ENCODE measurements around the gene LRGUK. TPM values are rescaled to one million over a fixed set of nuclear protein-coding genes. Genes with fewer than 3 reads are reported as not detected.
"Not testable (repeated sequence)": the region's sequence is repeated elsewhere in the genome, so short reads cannot be mapped to it uniquely, and the experiment has no call there.

LRGUK gene
- total RNA-seq, 1 donor from 2014 or later, result 0.20 TPM

DNA sequence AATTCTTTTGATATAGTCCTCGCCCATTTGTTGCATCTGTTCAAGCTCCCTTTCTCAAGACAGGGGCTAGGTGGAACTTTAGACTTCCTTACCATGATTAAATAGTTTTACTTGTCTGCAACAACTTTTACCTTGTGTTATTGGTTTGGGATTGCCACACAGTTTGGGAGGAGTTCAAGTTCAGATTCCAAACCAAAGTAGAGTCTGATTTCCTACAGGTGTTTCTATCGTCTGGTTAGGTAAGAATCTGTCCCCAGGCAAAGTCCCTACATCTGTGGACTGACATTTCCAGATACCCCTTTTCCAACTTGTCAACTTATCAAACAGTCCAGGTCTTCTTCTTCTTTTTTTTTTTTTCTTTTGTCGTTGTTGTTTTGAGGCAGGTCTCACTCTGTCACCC is 93.1 kb downstream of the LRGUK start:
- no peak overlapping the region for H3K4me3 Mint-ChIP-seq (ENCODE audit: unreplicated experiment)
- TF ChIP-seq CTCF (IDR thresholded peaks at IDR 0.05), result no peak
- no peak for DNase-seq (ENCODE audit: low spot score)
- H3K36me3 Mint-ChIP-seq (ENCODE audit: low read depth), result no peaks in the 10 kb centered on the region
- H3K27ac Mint-ChIP-seq (ENCODE audit: unreplicated experiment), result no peak overlapping the region
- H3K9me3 Mint-ChIP-seq (ENCODE audit: low read depth), result no peaks in the 10 kb centered on the region
- no peaks in the 10 kb centered on the region for H3K4me1 Mint-ChIP-seq (ENCODE audit: low read depth)
- peaks cover 4% of the 10 kb centered on the region for H3K27me3 Mint-ChIP-seq (ENCODE audit: low read depth)

GRCh38 chr7:134231296-134231695 is 104.2 kb downstream of the LRGUK start:
- Mint-ChIP-seq H3K27me3 (ENCODE audit: low read depth) (peaks cover 25% of the 10 kb centered on the region), H3K9me3 (ENCODE audit: low read depth) (peaks cover 19% of the 10 kb centered on the region)
- H3K4me1 Mint-ChIP-seq (ENCODE audit: low read depth); DNase-seq (ENCODE audit: low spot score); H3K4me3 Mint-ChIP-seq (ENCODE audit: unreplicated experiment); H3K36me3 Mint-ChIP-seq (ENCODE audit: low read depth); H3K27ac Mint-ChIP-seq (ENCODE audit: unreplicated experiment): not testable (repeated sequence)

GRCh38 chr7:134234216-134234615 is 107.1 kb downstream of the LRGUK start:
- H3K4me1 Mint-ChIP-seq (ENCODE audit: low read depth), result no peaks in the 10 kb centered on the region
- H3K4me3 Mint-ChIP-seq (ENCODE audit: unreplicated experiment), result no peak overlapping the region
- peaks cover 25% of the 10 kb centered on the region for H3K9me3 Mint-ChIP-seq (ENCODE audit: low read depth)
- H3K27ac Mint-ChIP-seq (ENCODE audit: unreplicated experiment), result no peak overlapping the region
- peaks cover 25% of the 10 kb centered on the region for H3K27me3 Mint-ChIP-seq (ENCODE audit: low read depth)
- TF ChIP-seq CTCF (IDR thresholded peaks at IDR 0.05), result no peak
- no peak for DNase-seq (ENCODE audit: low spot score)
- peaks cover 3% of the 10 kb centered on the region for H3K36me3 Mint-ChIP-seq (ENCODE audit: low read depth)

DNA sequence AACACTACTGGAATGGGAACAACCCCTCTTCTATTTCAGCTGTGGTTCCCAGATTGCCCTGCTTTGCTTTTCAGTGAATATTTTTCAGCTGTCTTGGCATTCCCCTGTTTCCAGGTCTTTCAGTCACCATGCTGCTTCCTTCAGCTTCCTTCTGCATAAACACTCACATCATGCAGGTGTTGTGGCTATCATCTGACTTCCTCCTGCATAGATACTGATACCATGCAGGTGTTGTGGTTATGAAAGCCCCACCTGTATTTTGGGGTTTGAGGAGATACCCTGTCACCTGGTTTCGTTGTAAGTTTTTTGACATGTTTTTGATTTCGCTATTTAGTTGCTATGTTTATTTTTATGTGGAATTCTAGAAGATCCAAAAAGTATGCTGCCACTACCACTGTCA is 118.1 kb downstream of the LRGUK start:
- H3K27ac Mint-ChIP-seq (ENCODE audit: unreplicated experiment), result no peak overlapping the region
- H3K9me3 Mint-ChIP-seq (ENCODE audit: low read depth), result peaks cover 22% of the 10 kb centered on the region
- peaks cover 11% of the 10 kb centered on the region for H3K27me3 Mint-ChIP-seq (ENCODE audit: low read depth)
- peaks cover 2% of the 10 kb centered on the region for H3K36me3 Mint-ChIP-seq (ENCODE audit: low read depth)
- no peak for TF ChIP-seq CTCF (IDR thresholded peaks at IDR 0.05)
- no peak overlapping the region for H3K4me3 Mint-ChIP-seq (ENCODE audit: unreplicated experiment)
- H3K4me1 Mint-ChIP-seq (ENCODE audit: low read depth), result no peaks in the 10 kb centered on the region
- DNase-seq (ENCODE audit: low spot score), result no peak

GRCh38 chr7:134246347-134246746 is 119.2 kb downstream of the LRGUK start:
- no peaks in the 10 kb centered on the region for H3K4me1 Mint-ChIP-seq (ENCODE audit: low read depth)
- H3K4me3 Mint-ChIP-seq (ENCODE audit: unreplicated experiment), result no peak overlapping the region
- peaks cover 2% of the 10 kb centered on the region for H3K36me3 Mint-ChIP-seq (ENCODE audit: low read depth)
- H3K9me3 Mint-ChIP-seq (ENCODE audit: low read depth), result peaks cover 13% of the 10 kb centered on the region
- no peak for DNase-seq (ENCODE audit: low spot score)
- H3K27me3 Mint-ChIP-seq (ENCODE audit: low read depth), result peaks cover 8% of the 10 kb centered on the region
- TF ChIP-seq CTCF (IDR thresholded peaks at IDR 0.05), result no peak
- H3K27ac Mint-ChIP-seq (ENCODE audit: unreplicated experiment), result no peak overlapping the region

GRCh38 chr7:134246761-134247160 is 119.6 kb downstream of the LRGUK start:
- peaks cover 6% of the 10 kb centered on the region for H3K27me3 Mint-ChIP-seq (ENCODE audit: low read depth)
- no peak for TF ChIP-seq CTCF (IDR thresholded peaks at IDR 0.05)
- no peak overlapping the region for H3K4me3 Mint-ChIP-seq (ENCODE audit: unreplicated experiment)
- H3K4me1 Mint-ChIP-seq (ENCODE audit: low read depth), result no peaks in the 10 kb centered on the region
- DNase-seq (ENCODE audit: low spot score), result no peak
- no peak overlapping the region for H3K27ac Mint-ChIP-seq (ENCODE audit: unreplicated experiment)
- peaks cover under 1% of the 10 kb centered on the region for H3K36me3 Mint-ChIP-seq (ENCODE audit: low read depth)
- H3K9me3 Mint-ChIP-seq (ENCODE audit: low read depth), result peaks cover 8% of the 10 kb centered on the region

Data from chondrocyte (in vitro differentiated cells).